Astrocyte (in vitro differentiated cells and primary cell): Measurements from ENCODE around the gene ZNF543. TPM values are rescaled to one million over a fixed set of nuclear protein-coding genes. Genes with fewer than 3 reads are reported as not detected.
"Not testable (repeated sequence)": the region's sequence is repeated elsewhere in the genome, so short reads cannot be mapped to it uniquely, and the experiment has no call there.

Source experiments
- DNase-seq: peaks from one replicate; pipeline ENCODE4 v3.0.0-alpha.2; 2010; ENCODE audit warnings: low read depth
- FAIRE-seq: peaks from 2 replicates; lab custom pipeline; 2011; peaks lifted over from hg19 to GRCh38; lab: Jason Lieb, UNC
- H2AFZ ChIP-seq: 2 replicates; pipeline ENCODE4 v1.6.0; 2012; ENCODE audit warnings: low read depth, low read length, inconsistent platforms
- H3K27ac ChIP-seq: 2 replicates; pipeline ENCODE4 v1.5.1; 2011; ENCODE audit warnings: low read depth, low read length, inconsistent platforms
- H3K27me3 ChIP-seq: 2 replicates; pipeline ENCODE4 v1.6.0; 2011; ENCODE audit warnings: low read length, inconsistent platforms; ENCODE audit not compliant: insufficient read depth
- H3K36me3 ChIP-seq: 2 replicates; pipeline ENCODE4 v1.5.1; 2011; ENCODE audit warnings: low read length, inconsistent platforms; ENCODE audit not compliant: insufficient read depth
- H3K4me1 ChIP-seq: 2 replicates; pipeline ENCODE4 v1.5.1; 2011; ENCODE audit warnings: low read length, inconsistent platforms; ENCODE audit not compliant: insufficient read depth
- H3K4me2 ChIP-seq: 2 replicates; pipeline ENCODE4 v1.6.0; 2012; ENCODE audit warnings: low read length, inconsistent platforms
- H3K4me3 ChIP-seq: 2 replicates; pipeline ENCODE4 v1.5.1; 2011; ENCODE audit warnings: low read depth, mild to moderate bottlenecking, low read length, inconsistent platforms; ENCODE audit not compliant: insufficient read depth
- H3K79me2 ChIP-seq: 2 replicates; pipeline ENCODE4 v1.6.0; 2012; ENCODE audit warnings: mild to moderate bottlenecking, low read length, inconsistent platforms; ENCODE audit not compliant: insufficient read depth
- H3K9ac ChIP-seq: 2 replicates; pipeline ENCODE4 v1.6.0; 2012; ENCODE audit warnings: mild to moderate bottlenecking, low read length, inconsistent platforms
- H3K9me3 ChIP-seq: 2 replicates; pipeline ENCODE4 v1.5.1; 2012; ENCODE audit warnings: low read depth, mild to moderate bottlenecking, low read length, inconsistent platforms; ENCODE audit not compliant: insufficient read depth
- H4K20me1 ChIP-seq: 2 replicates; pipeline ENCODE4 v1.6.0; 2012; ENCODE audit warnings: low read length, inconsistent platforms; ENCODE audit not compliant: insufficient read depth
- H3K27ac Mint-ChIP-seq: one replicate; pipeline ENCODE4 v1.8.0; 2021; ENCODE audit warnings: mild to moderate bottlenecking, mixed read lengths; ENCODE audit not compliant: unreplicated experiment
- H3K27me3 Mint-ChIP-seq: one replicate; pipeline ENCODE4 v1.8.0; 2021; ENCODE audit warnings: low read depth, mixed read lengths; ENCODE audit not compliant: unreplicated experiment
- H3K36me3 Mint-ChIP-seq: one replicate; pipeline ENCODE4 v1.8.0; 2021; ENCODE audit warnings: low read depth, mixed read lengths; ENCODE audit not compliant: unreplicated experiment
- H3K4me1 Mint-ChIP-seq: one replicate; pipeline ENCODE4 v1.8.0; 2021; ENCODE audit warnings: low read depth, mixed read lengths; ENCODE audit not compliant: unreplicated experiment
- H3K4me3 Mint-ChIP-seq: one replicate; pipeline ENCODE4 v1.8.0; 2021; ENCODE audit warnings: mild to moderate bottlenecking, moderate library complexity, mixed read lengths; ENCODE audit not compliant: unreplicated experiment
- H3K9me3 Mint-ChIP-seq: one replicate; pipeline ENCODE4 v1.8.0; 2021; ENCODE audit warnings: mild to moderate bottlenecking, mixed read lengths; ENCODE audit not compliant: unreplicated experiment
- CTCF ChIP-seq: IDR thresholded peaks from 2 replicates; pipeline ENCODE4 v1.5.1; 2011; ENCODE audit warnings: low read depth, mild to moderate bottlenecking, inconsistent platforms, low read length, moderate library complexity; ENCODE audit not compliant: insufficient read depth
- EZH2 ChIP-seq: IDR thresholded peaks from 2 replicates; pipeline ENCODE4 v1.6.1; 2012; ENCODE audit warnings: mild to moderate bottlenecking, low read length, inconsistent platforms; ENCODE audit not compliant: insufficient read depth
- total RNA-seq: library from RNA; stranded (reverse); gene quantifications from 2 replicates; pipeline ENCODE4 v1.2.1, GENCODE V29; 2021

The ZNF543 gene
- total RNA-seq, 1 donor from 2014 or later: 9.5 TPM

- H4K20me1 ChIP-seq: no peaks in the 10 kb centered on the region
- Mint-ChIP-seq H3K27ac (peak overlapping the region; percentile 14), H3K27me3 (no peaks in the 10 kb centered on the region), H3K36me3 (peaks cover 2% of the 10 kb centered on the region), H3K9me3 (peaks cover 6% of the 10 kb centered on the region), H3K4me1 (peaks cover 25% of the 10 kb centered on the region), H3K4me3 (no peak overlapping the region)
- no peaks in the 10 kb centered on the region for H3K36me3 ChIP-seq
- TF ChIP-seq CTCF (no peak), EZH2 (no peak)
- no peaks in the 10 kb centered on the region for H3K27me3 ChIP-seq
- no peak overlapping the region for H3K27ac ChIP-seq
- DNase-seq (no peak), FAIRE-seq (no peak)
- no peaks in the 10 kb centered on the region for H3K9me3 ChIP-seq
- no peak overlapping the region for H3K4me2 ChIP-seq
- H2AFZ ChIP-seq: no peak overlapping the region
- no peaks in the 10 kb centered on the region for H3K79me2 ChIP-seq
- H3K4me3 ChIP-seq: no peak overlapping the region
- peaks cover 13% of the 10 kb centered on the region for H3K4me1 ChIP-seq
- H3K9ac ChIP-seq: no peak overlapping the region
These were observed 47.3 kb upstream of the ZNF543 start for GRCh38 chr19:57273014-57273413.

GRCh38 chr19:57276430-57276829 is 43.8 kb upstream of the ZNF543 start:
- peaks cover 2% of the 10 kb centered on the region for H3K36me3 Mint-ChIP-seq
- H3K9me3 ChIP-seq: no peaks in the 10 kb centered on the region
- H3K27me3 Mint-ChIP-seq: no peaks in the 10 kb centered on the region
- no peak overlapping the region for H3K27ac ChIP-seq
- no peak overlapping the region for H3K4me3 ChIP-seq
- H3K9me3 Mint-ChIP-seq: peaks cover 7% of the 10 kb centered on the region
- no peak overlapping the region for H3K4me2 ChIP-seq
- H2AFZ ChIP-seq: no peak overlapping the region
- H3K27ac Mint-ChIP-seq: no peak overlapping the region
- H3K4me1 Mint-ChIP-seq: peaks cover 20% of the 10 kb centered on the region
- H3K4me3 Mint-ChIP-seq: no peak overlapping the region
- TF ChIP-seq CTCF: no peak
- TF ChIP-seq EZH2: no peak
- H3K36me3 ChIP-seq: no peaks in the 10 kb centered on the region
- H3K79me2 ChIP-seq: peaks cover 12% of the 10 kb centered on the region
- H3K9ac ChIP-seq: no peak overlapping the region
- peaks cover 5% of the 10 kb centered on the region for H4K20me1 ChIP-seq
- FAIRE-seq (no peak), DNase-seq (no peak)
- peaks cover 9% of the 10 kb centered on the region for H3K4me1 ChIP-seq
- H3K27me3 ChIP-seq: no peaks in the 10 kb centered on the region

- Histone ChIP-seq H3K9ac (peak overlapping the region; percentile 42), H3K27ac (peak overlapping the region; percentile 99), H3K4me2 (peak overlapping the region; percentile 42), H3K79me2 (peaks cover 33% of the 10 kb centered on the region), H3K4me1 (peaks cover 22% of the 10 kb centered on the region), H4K20me1 (peaks cover 24% of the 10 kb centered on the region)
- H2AFZ ChIP-seq, H3K9me3 Mint-ChIP-seq, H3K36me3 ChIP-seq, H3K27ac Mint-ChIP-seq, H3K36me3 Mint-ChIP-seq, H3K27me3 ChIP-seq, H3K4me3 ChIP-seq, H3K9me3 ChIP-seq, FAIRE-seq, H3K27me3 Mint-ChIP-seq: not testable (repeated sequence)
- H3K4me1 Mint-ChIP-seq: peaks cover 28% of the 10 kb centered on the region
- peak; percentile 92 for DNase-seq
- H3K4me3 Mint-ChIP-seq: peak overlapping the region; percentile 62
These were observed 41.8 kb upstream of the ZNF543 start for GRCh38 chr19:57278481-57278880.
